ENCODE data around the gene TMPRSS5.

- TF ChIP-seq GATA2 (IDR thresholded peaks at IDR 0.05; ENCODE audit: low read depth, low read length) (no peak), GATA3 (IDR thresholded peaks at IDR 0.05; ENCODE audit: low read depth, low read length) (no peak)
Measured at GRCh38 chr11:113724778-113725177, 18.7 kb upstream of the TMPRSS5 start.
